ENCODE results near the gene LLGL2.
"Not testable (repeated sequence)": the region's sequence is repeated elsewhere in the genome, so short reads cannot be mapped to it uniquely, and the experiment has no call there.

LLGL2 gene

GRCh38 chr17:75507733-75508719, 17.5 kb upstream of the LLGL2 start:
- DNase-seq (ENCODE audit: low read depth): no peak

GRCh38 chr17:75508931-75509361, 16.6 kb upstream of the LLGL2 start:
- no peak for DNase-seq (ENCODE audit: low read depth)

- no peak for DNase-seq (ENCODE audit: low read depth)
These were observed 15.8 kb upstream of the LLGL2 start for GRCh38 chr17:75509528-75510258.

GRCh38 chr17:75511270-75511609, 14.3 kb upstream of the LLGL2 start:
- DNase-seq (ENCODE audit: low read depth): no peak

GRCh38 chr17:75511610-75512575, 13.6 kb upstream of the LLGL2 start:
- no peak for DNase-seq (ENCODE audit: low read depth)

- no peak for DNase-seq (ENCODE audit: low read depth)
These were observed 12.4 kb upstream of the LLGL2 start for GRCh38 chr17:75512926-75513640.

- DNase-seq (ENCODE audit: low read depth): no peak
These were observed 11.9 kb upstream of the LLGL2 start for GRCh38 chr17:75513641-75514000.

- no peak for DNase-seq (ENCODE audit: low read depth)
These were observed 11.1 kb upstream of the LLGL2 start for GRCh38 chr17:75514299-75514918.

GRCh38 chr17:75514919-75515495, 10.5 kb upstream of the LLGL2 start:
- DNase-seq (ENCODE audit: low read depth): no peak

GRCh38 chr17:75515496-75516254, 9.8 kb upstream of the LLGL2 start, which contains the start of gene CASKIN2:
Gene CASKIN2 (minus strand): TSS chr17:75515537. CDS start chr17:75513804, 1,733 bp downstream.
- peak; percentile 67 for DNase-seq (ENCODE audit: low read depth)

GRCh38 chr17:75516255-75516618, 9.3 kb upstream of the LLGL2 start, which contains the start of gene TSEN54:
Gene TSEN54 (plus strand): TSS chr17:75516528. CDS start chr17:75516561, 33 bp downstream.
- DNase-seq (ENCODE audit: low read depth): peak; percentile 95

- no peak for DNase-seq (ENCODE audit: low read depth)
These were observed 8.7 kb upstream of the LLGL2 start for GRCh38 chr17:75516619-75517296.

GRCh38 chr17:75517297-75517865, 8.1 kb upstream of the LLGL2 start:
- no peak for DNase-seq (ENCODE audit: low read depth)

- no peak for DNase-seq (ENCODE audit: low read depth)
These were observed 7.3 kb upstream of the LLGL2 start for GRCh38 chr17:75518201-75518600.

- no peak for DNase-seq (ENCODE audit: low read depth)
These were observed 6.4 kb upstream of the LLGL2 start for GRCh38 chr17:75518983-75519537.

GRCh38 chr17:75520413-75520812, 5.1 kb upstream of the LLGL2 start:
- DNase-seq (ENCODE audit: low read depth): not testable (repeated sequence)

GRCh38 chr17:75521290-75521689, 4.2 kb upstream of the LLGL2 start:
- no peak for DNase-seq (ENCODE audit: low read depth)
